ENCODE data around the gene SPAG16. TPM values are rescaled to one million over a fixed set of nuclear protein-coding genes. Genes with fewer than 3 reads are reported as not detected.

Gene SPAG16
- total and polyA plus RNA-seq, 9 donors, result 17.3 to 29.0 (median 18.8) TPM

GRCh38 chr2:213420828-213421385 is 136.6 kb downstream of the SPAG16 start:
- no peak for DNase-seq
- Histone ChIP-seq H3K9me3 (replicated peaks; ENCODE audit: control insufficient read depth, low read depth, low read length) (no peaks in the 10 kb centered on the region), H3K4me1 (ENCODE audit: control insufficient read depth, insufficient read depth, low read length) (no peaks in the 10 kb centered on the region), H3K27me3 (ENCODE audit: control insufficient read depth, insufficient read depth, low read length) (no peaks in the 10 kb centered on the region), H3K27ac (ENCODE audit: low read length) (no peak overlapping the region), H3K4me3 (ENCODE audit: low read length) (no peak overlapping the region), H3K36me3 (ENCODE audit: control insufficient read depth, insufficient read depth, low read length) (no peaks in the 10 kb centered on the region)
- 87% methylated on average over 5 of the region's 5 CpGs for WGBS (ENCODE audit: insufficient coverage)

DNA sequence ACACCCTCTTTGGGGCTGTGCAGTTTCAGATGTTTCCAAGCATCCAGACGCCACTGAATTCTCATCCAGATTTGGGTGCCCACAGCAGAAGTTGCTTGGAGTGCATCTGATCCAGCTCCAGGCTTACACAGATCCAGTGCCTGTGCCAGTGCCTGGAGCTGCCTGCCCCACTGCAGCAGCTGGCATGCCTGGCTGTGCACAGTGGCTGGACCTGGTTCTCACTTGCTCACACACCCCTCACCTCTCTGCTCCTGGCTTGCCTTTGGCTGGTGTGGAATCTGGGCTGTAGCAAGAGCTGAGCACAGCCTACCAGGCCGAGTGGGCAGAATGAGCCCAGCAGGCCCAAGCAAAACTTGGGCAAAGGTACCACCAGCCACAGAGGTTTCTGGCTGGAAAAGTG is 137.9 kb downstream of the SPAG16 start:
- Histone ChIP-seq H3K36me3 (ENCODE audit: control insufficient read depth, insufficient read depth, low read length) (no peaks in the 10 kb centered on the region), H3K4me1 (ENCODE audit: control insufficient read depth, insufficient read depth, low read length) (no peaks in the 10 kb centered on the region), H3K4me3 (ENCODE audit: low read length) (no peak overlapping the region), H3K9me3 (replicated peaks; ENCODE audit: control insufficient read depth, low read depth, low read length) (no peaks in the 10 kb centered on the region), H3K27ac (ENCODE audit: low read length) (no peak overlapping the region), H3K27me3 (ENCODE audit: control insufficient read depth, insufficient read depth, low read length) (no peaks in the 10 kb centered on the region)
- no peak for DNase-seq
- 78% methylated on average over 2 of the region's 2 CpGs for WGBS (ENCODE audit: insufficient coverage)

DNA sequence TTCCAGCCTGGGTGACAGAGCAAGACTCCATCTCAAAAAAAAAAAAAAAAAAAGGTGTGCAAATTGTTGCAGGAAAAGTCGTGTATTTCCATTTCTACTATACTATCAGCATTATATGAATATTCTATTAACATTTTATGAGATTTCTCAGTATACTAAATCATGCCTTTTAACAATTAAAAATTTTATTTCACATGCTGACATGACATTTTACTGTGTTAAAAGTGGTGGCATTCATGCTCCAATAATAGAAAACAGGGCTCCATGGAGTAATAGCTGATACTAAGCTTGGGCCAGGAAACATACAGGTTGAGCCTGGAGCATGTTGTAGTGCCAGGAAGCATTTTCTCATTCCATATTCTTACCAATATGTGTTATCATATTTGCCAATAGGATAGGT is 141.4 kb downstream of the SPAG16 start:
- Histone ChIP-seq H3K27ac (ENCODE audit: low read length) (no peak overlapping the region), H3K4me1 (ENCODE audit: control insufficient read depth, insufficient read depth, low read length) (no peaks in the 10 kb centered on the region), H3K9me3 (replicated peaks; ENCODE audit: control insufficient read depth, low read depth, low read length) (peaks cover 5% of the 10 kb centered on the region), H3K4me3 (ENCODE audit: low read length) (no peak overlapping the region), H3K36me3 (ENCODE audit: control insufficient read depth, insufficient read depth, low read length) (no peaks in the 10 kb centered on the region), H3K27me3 (ENCODE audit: control insufficient read depth, insufficient read depth, low read length) (no peaks in the 10 kb centered on the region)
- DNase-seq, result no peak
- no CpG with 5 or more reads among the region's 1 CpG for WGBS (ENCODE audit: insufficient coverage)

- DNase-seq, result no peak
- Histone ChIP-seq H3K27ac (ENCODE audit: low read length) (no peak overlapping the region), H3K36me3 (ENCODE audit: control insufficient read depth, insufficient read depth, low read length) (no peaks in the 10 kb centered on the region), H3K27me3 (ENCODE audit: control insufficient read depth, insufficient read depth, low read length) (no peaks in the 10 kb centered on the region), H3K4me1 (ENCODE audit: control insufficient read depth, insufficient read depth, low read length) (no peaks in the 10 kb centered on the region), H3K9me3 (replicated peaks; ENCODE audit: control insufficient read depth, low read depth, low read length) (peaks cover 5% of the 10 kb centered on the region), H3K4me3 (ENCODE audit: low read length) (no peak overlapping the region)
- 83% methylated on average over 1 of the region's 2 CpGs for WGBS (ENCODE audit: insufficient coverage)
Measured at GRCh38 chr2:213429516-213429915, 145.3 kb downstream of the SPAG16 start.

- Histone ChIP-seq H3K27ac (ENCODE audit: low read length) (no peak overlapping the region), H3K27me3 (ENCODE audit: control insufficient read depth, insufficient read depth, low read length) (no peaks in the 10 kb centered on the region), H3K9me3 (replicated peaks; ENCODE audit: control insufficient read depth, low read depth, low read length) (peaks cover 2% of the 10 kb centered on the region), H3K4me3 (ENCODE audit: low read length) (no peak overlapping the region), H3K4me1 (ENCODE audit: control insufficient read depth, insufficient read depth, low read length) (no peaks in the 10 kb centered on the region), H3K36me3 (ENCODE audit: control insufficient read depth, insufficient read depth, low read length) (no peaks in the 10 kb centered on the region)
- no peak for DNase-seq
- WGBS (ENCODE audit: insufficient coverage), result no CpG with 5 or more reads among the region's 2 CpGs
Measured at GRCh38 chr2:213443921-213444320, 159.7 kb downstream of the SPAG16 start.

DNA sequence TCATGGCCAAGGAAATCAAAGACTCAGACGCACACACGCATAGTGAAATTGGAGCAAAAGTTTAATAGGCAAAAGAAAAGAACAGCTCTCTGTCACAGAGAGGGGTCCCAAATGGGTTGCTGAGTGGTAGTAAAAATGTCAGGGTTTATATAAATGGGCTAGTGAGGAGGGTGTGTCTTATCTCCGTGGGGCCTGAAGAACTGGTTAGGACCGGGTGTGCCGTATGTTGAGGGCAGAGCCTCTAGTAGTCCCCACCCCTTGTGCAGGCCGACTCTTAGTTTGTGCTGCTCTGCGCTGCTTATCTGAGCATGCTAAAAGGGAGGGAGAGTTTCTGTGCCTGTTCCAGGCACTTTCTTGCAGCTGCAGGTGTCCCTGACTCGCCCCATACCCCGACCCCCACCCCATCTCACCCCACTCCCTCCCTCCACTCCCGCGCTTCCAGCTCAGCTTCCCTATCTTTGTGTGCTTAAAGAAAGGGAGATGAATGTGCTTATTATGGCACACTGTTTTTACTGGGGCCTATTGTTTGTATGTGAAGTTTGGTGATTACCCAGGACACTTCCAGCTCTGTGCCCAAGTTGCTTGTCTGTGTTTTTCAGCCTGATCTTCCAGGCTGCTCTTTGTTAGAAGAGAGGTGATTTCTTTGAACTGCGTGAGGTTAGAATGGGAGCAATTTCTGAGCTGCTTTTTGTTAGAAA is 167.4 kb downstream of the SPAG16 start:
- no peaks in the 10 kb centered on the region for H3K36me3 ChIP-seq (ENCODE audit: control insufficient read depth, insufficient read depth, low read length)
- H3K27me3 ChIP-seq (ENCODE audit: control insufficient read depth, insufficient read depth, low read length), result no peaks in the 10 kb centered on the region
- H3K27ac ChIP-seq (ENCODE audit: low read length), result no peak overlapping the region
- H3K4me1 ChIP-seq (ENCODE audit: control insufficient read depth, insufficient read depth, low read length), result no peaks in the 10 kb centered on the region
- no peak for DNase-seq
- no peaks in the 10 kb centered on the region for H3K9me3 ChIP-seq (replicated peaks; ENCODE audit: control insufficient read depth, low read depth, low read length)
- no peak overlapping the region for H3K4me3 ChIP-seq (ENCODE audit: low read length)
- 47% methylated on average over 5 of the region's 12 CpGs for WGBS (ENCODE audit: insufficient coverage)

- DNase-seq, result no peak
- WGBS (ENCODE audit: insufficient coverage), result 83% methylated on average over 5 of the region's 5 CpGs
- Histone ChIP-seq H3K27ac (ENCODE audit: low read length) (no peak overlapping the region), H3K36me3 (ENCODE audit: control insufficient read depth, insufficient read depth, low read length) (no peaks in the 10 kb centered on the region), H3K4me1 (ENCODE audit: control insufficient read depth, insufficient read depth, low read length) (no peaks in the 10 kb centered on the region), H3K27me3 (ENCODE audit: control insufficient read depth, insufficient read depth, low read length) (no peaks in the 10 kb centered on the region), H3K9me3 (replicated peaks; ENCODE audit: control insufficient read depth, low read depth, low read length) (no peaks in the 10 kb centered on the region), H3K4me3 (ENCODE audit: low read length) (no peak overlapping the region)
Measured at GRCh38 chr2:213455316-213456008, 171.2 kb downstream of the SPAG16 start.

- Histone ChIP-seq H3K36me3 (ENCODE audit: control insufficient read depth, insufficient read depth, low read length) (no peaks in the 10 kb centered on the region), H3K9me3 (replicated peaks; ENCODE audit: control insufficient read depth, low read depth, low read length) (peaks cover 31% of the 10 kb centered on the region), H3K27me3 (ENCODE audit: control insufficient read depth, insufficient read depth, low read length) (no peaks in the 10 kb centered on the region), H3K27ac (ENCODE audit: low read length) (no peak overlapping the region), H3K4me3 (ENCODE audit: low read length) (no peak overlapping the region), H3K4me1 (ENCODE audit: control insufficient read depth, insufficient read depth, low read length) (no peaks in the 10 kb centered on the region)
- no peak for DNase-seq
Measured at GRCh38 chr2:213475433-213475832, 191.2 kb downstream of the SPAG16 start.

DNA sequence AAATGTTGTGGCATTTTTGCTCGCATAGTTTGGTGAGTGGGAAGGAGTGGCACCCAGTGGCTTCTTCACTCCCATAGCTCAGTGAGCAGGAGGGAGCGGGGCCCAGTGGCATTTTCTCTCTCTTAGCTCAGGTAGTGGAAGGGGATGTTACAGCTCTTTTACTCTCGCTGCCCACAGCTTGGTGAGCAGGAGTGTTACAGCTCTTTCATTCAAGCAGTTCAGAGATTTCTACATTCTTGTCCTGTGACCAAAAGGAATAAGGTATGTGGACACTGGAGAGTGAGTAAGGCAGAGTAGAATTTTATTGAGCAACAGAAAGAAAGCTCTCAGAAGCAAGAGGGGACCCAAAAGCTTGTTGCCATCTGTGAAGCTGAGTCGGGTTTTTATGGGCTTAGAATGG is 192.4 kb downstream of the SPAG16 start:
- DNase-seq, result no peak
- Histone ChIP-seq H3K36me3 (ENCODE audit: control insufficient read depth, insufficient read depth, low read length) (no peaks in the 10 kb centered on the region), H3K27me3 (ENCODE audit: control insufficient read depth, insufficient read depth, low read length) (no peaks in the 10 kb centered on the region), H3K27ac (ENCODE audit: low read length) (no peak overlapping the region), H3K4me1 (ENCODE audit: control insufficient read depth, insufficient read depth, low read length) (no peaks in the 10 kb centered on the region), H3K4me3 (ENCODE audit: low read length) (no peak overlapping the region), H3K9me3 (replicated peaks; ENCODE audit: control insufficient read depth, low read depth, low read length) (peaks cover 23% of the 10 kb centered on the region)
- 84% methylated on average over 2 of the region's 4 CpGs for WGBS (ENCODE audit: insufficient coverage)

DNA sequence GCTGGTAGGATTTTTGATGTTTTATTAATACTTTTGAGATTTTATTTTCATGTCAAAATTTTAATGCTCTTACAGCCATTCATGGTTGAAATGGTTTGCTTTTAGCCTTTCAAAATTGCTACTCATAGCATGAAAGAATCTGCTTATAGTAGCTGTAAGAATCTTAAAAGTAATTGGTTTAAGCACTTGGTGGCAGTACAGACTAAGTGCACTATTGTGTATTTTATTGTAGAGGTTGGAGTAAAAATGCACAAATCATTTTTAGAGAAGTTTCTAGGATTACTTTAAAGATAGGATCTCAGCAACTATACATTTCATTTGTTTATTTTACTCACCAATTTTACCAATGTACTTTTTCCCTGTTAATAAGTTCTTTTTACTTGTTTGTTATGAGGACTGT is 205.8 kb downstream of the SPAG16 start:
- DNase-seq, result peak; percentile 1
- Histone ChIP-seq H3K4me3 (ENCODE audit: low read length) (no peak overlapping the region), H3K27ac (ENCODE audit: low read length) (no peak overlapping the region), H3K27me3 (ENCODE audit: control insufficient read depth, insufficient read depth, low read length) (no peaks in the 10 kb centered on the region), H3K9me3 (replicated peaks; ENCODE audit: control insufficient read depth, low read depth, low read length) (no peaks in the 10 kb centered on the region), H3K4me1 (ENCODE audit: control insufficient read depth, insufficient read depth, low read length) (no peaks in the 10 kb centered on the region), H3K36me3 (ENCODE audit: control insufficient read depth, insufficient read depth, low read length) (no peaks in the 10 kb centered on the region)
